Gastroesophageal sphincter (tissue), 3 donors: Measurements from ENCODE around the gene MYO15A.

ENCODE experiments used
- CTCF ChIP-seq, 4 experiments: fragments of 200-600 bp in 2 of 4; fragments of 450-650 bp in 2 of 4; sonication (generic) in 1 of 4; IDR thresholded peaks; one replicate each; pipeline ENCODE4 v1.5.1; 2017 to 2019; ENCODE audit warnings: antibody characterized with exemption in 4 of 4, mild to moderate bottlenecking in 2 of 4, moderate library complexity in 2 of 4
- POLR2A ChIP-seq, 2 donors: fragments of 450-650 bp; IDR thresholded peaks; one replicate each; pipeline ENCODE4 v1.6.1; 2017; ENCODE audit warnings: antibody characterized with exemption in 2 of 2, mild to moderate bottlenecking in 2 of 2, moderate library complexity in 1 of 2

GRCh38 chr17:18183334-18184142 lies 75.0 kb downstream of the MYO15A start, which contains the start of gene ALKBH5:
- TF ChIP-seq CTCF (IDR thresholded peaks at IDR 0.05) (peak in 2 of 4 experiments; percentile 22 to 23), POLR2A (IDR thresholded peaks at IDR 0.05) (peak; percentile 97 to 98)
